Measurements from ENCODE around the gene PDE3B.

The PDE3B gene

GRCh38 chr11:14906578-14906977 lies 263.0 kb downstream of the PDE3B start:
- no peaks in the 10 kb centered on the region for H3K9me3 ChIP-seq
- in situ Hi-C loops (cut with MboI; ENCODE audit: low sequenced_read_pairs), result loop anchor here (10.0 kb wide), 1 partner anchor 112 kb away; no protein-coding TSS in a partner anchor
- H3K36me3 ChIP-seq (replicated peaks), result no peaks in the 10 kb centered on the region
- DNase-seq (ENCODE audit: low spot score in 2 of 2), result no peak
- H3K4me1 ChIP-seq, result no peaks in the 10 kb centered on the region
- H3K4me3 ChIP-seq, result no peak overlapping the region
- peaks cover 6% of the 10 kb centered on the region; the same call in 1 of the 2 replicates for H3K27me3 ChIP-seq (ENCODE audit: low read depth)

- H3K27me3 ChIP-seq (ENCODE audit: low read depth), result peaks cover 6% of the 10 kb centered on the region; the same call in 1 of the 2 replicates
- DNase-seq (ENCODE audit: low spot score in 2 of 2), result no peak
- no peaks in the 10 kb centered on the region for H3K9me3 ChIP-seq
- no peaks in the 10 kb centered on the region for H3K4me1 ChIP-seq
- H3K36me3 ChIP-seq (replicated peaks), result no peaks in the 10 kb centered on the region
- in situ Hi-C loops (cut with MboI; ENCODE audit: low sequenced_read_pairs), result loop anchor here (10.0 kb wide), 1 partner anchor 112 kb away; no protein-coding TSS in a partner anchor
- H3K4me3 ChIP-seq, result no peak overlapping the region
Observed at GRCh38 chr11:14906993-14907392, 263.4 kb downstream of the PDE3B start.

- peak; percentile 22 to 87 for DNase-seq (ENCODE audit: low spot score in 2 of 2)
- Histone ChIP-seq H3K9me3 (no peaks in the 10 kb centered on the region), H3K27me3 (ENCODE audit: low read depth) (peaks cover 6% of the 10 kb centered on the region; the same call in 1 of the 2 replicates), H3K4me3 (no peak overlapping the region), H3K4me1 (no peaks in the 10 kb centered on the region), H3K36me3 (replicated peaks) (no peaks in the 10 kb centered on the region)
- in situ Hi-C loops (cut with MboI; ENCODE audit: low sequenced_read_pairs), result loop anchor here (10.0 kb wide), 1 partner anchor 113 kb away; no protein-coding TSS in a partner anchor
Observed at GRCh38 chr11:14907411-14908213, 264.0 kb downstream of the PDE3B start.

GRCh38 chr11:14908214-14908880 lies 264.7 kb downstream of the PDE3B start:
- Histone ChIP-seq H3K9me3 (no peaks in the 10 kb centered on the region), H3K4me3 (no peak overlapping the region), H3K36me3 (replicated peaks) (no peaks in the 10 kb centered on the region), H3K27me3 (ENCODE audit: low read depth) (peaks cover 6% of the 10 kb centered on the region; the same call in 1 of the 2 replicates), H3K4me1 (no peaks in the 10 kb centered on the region)
- peak; percentile 31 to 49 for DNase-seq (ENCODE audit: low spot score in 2 of 2)
- in situ Hi-C loops (cut with MboI; ENCODE audit: low sequenced_read_pairs), result loop anchor here (10.0 kb wide), 1 partner anchor 114 kb away; no protein-coding TSS in a partner anchor

- in situ Hi-C loops (cut with MboI; ENCODE audit: low sequenced_read_pairs), result no loop called here
- Histone ChIP-seq H3K36me3 (replicated peaks) (no peaks in the 10 kb centered on the region), H3K4me3 (no peak overlapping the region), H3K9me3 (no peaks in the 10 kb centered on the region), H3K4me1 (no peaks in the 10 kb centered on the region), H3K27me3 (ENCODE audit: low read depth) (peaks cover 5% of the 10 kb centered on the region; the same call in 1 of the 2 replicates)
- DNase-seq (ENCODE audit: low spot score in 2 of 2), result no peak
Observed at GRCh38 chr11:14914536-14914935, 270.9 kb downstream of the PDE3B start.

- H3K36me3 ChIP-seq (replicated peaks), result no peaks in the 10 kb centered on the region
- no peak for DNase-seq (ENCODE audit: low spot score in 2 of 2)
Observed at GRCh38 chr11:14916403-14916802, 272.8 kb downstream of the PDE3B start.

More at GRCh38 chr11:14916403-14916802, 272.8 kb downstream of the PDE3B start:
- in situ Hi-C loops (cut with MboI; ENCODE audit: low sequenced_read_pairs), result no loop called here
- 0 out of 2 replicates have a peak, but pooled peaks cover 3% of the 10 kb centered on the region for H3K27me3 ChIP-seq (ENCODE audit: low read depth)
- H3K9me3 ChIP-seq, result no peaks in the 10 kb centered on the region
- no peak overlapping the region for H3K4me3 ChIP-seq
- no peaks in the 10 kb centered on the region for H3K4me1 ChIP-seq
